A549 (cell line): ENCODE data around the gene PDE4C.

ENCODE experiments used
- ELK1 ChIP-seq: fragments of 150-350 bp; IDR thresholded peaks from 2 replicates; pipeline ENCODE4 v1.6.1; 2014; ENCODE audit warnings: low read depth, mild to moderate bottlenecking, low read length
- PBX3 ChIP-seq: IDR thresholded peaks from 2 replicates; pipeline ENCODE4 v1.6.1; 2012

GRCh38 chr19:18198374-18198773, 27.9 kb downstream of the PDE4C start:
- no peak for TF ChIP-seq PBX3
- no peak for TF ChIP-seq ELK1
